Endothelial cell of umbilical vein (primary cell): ENCODE measurements around the gene IL15. TPM values are rescaled to one million over a fixed set of nuclear protein-coding genes. Genes with fewer than 3 reads are reported as not detected.

ENCODE experiments used
- BruUV-seq: library from RNA; stranded (reverse); fragments of 400-500 nt; replicated peaks from 2 replicates; lab custom pipeline; 2021; lab: Mats Ljungman, UMichigan
- CTCF ChIA-PET: fragments of 300-600, 350-600 bp; sonication (Branson Sonifier 250); formaldehyde crosslinking; loops from one replicate; lab custom pipeline; 2021; ENCODE audit warnings: antibody characterized with exemption, inconsistent platforms; lab: Charles Lee
- POLR2A ChIA-PET: fragments of 300-600, 350-600 bp; sonication (Branson Sonifier 250); formaldehyde crosslinking; loops from one replicate; lab custom pipeline; 2021; ENCODE audit warnings: antibody characterized with exemption, inconsistent platforms; lab: Charles Lee
- DNase-seq: peaks from one replicate; pipeline ENCODE4 v3.0.0-alpha.2; 2011; ENCODE audit warnings: low read depth, low spot score
- FAIRE-seq: peaks from 2 replicates; lab custom pipeline; 2011; peaks lifted over from hg19 to GRCh38; lab: Jason Lieb, UNC
- H2AFZ ChIP-seq: 2 replicates; pipeline ENCODE4 v1.6.0; 2012; ENCODE audit warnings: low read depth, low read length, control low read depth, inconsistent platforms
- H3K27ac ChIP-seq: 2 replicates; pipeline ENCODE4 v1.5.1; 2011; ENCODE audit warnings: low read depth, mild to moderate bottlenecking, control low read depth, low read length, moderate library complexity; ENCODE audit not compliant: insufficient read depth
- H3K27me3 ChIP-seq, 2 experiments: 2 replicates each; pipeline versions ENCODE4 v1.6.0 to v1.6.1; 2011; ENCODE audit warnings: low read length in 2 of 2, mixed read lengths in 1 of 2; ENCODE audit not compliant: control insufficient read depth in 2 of 2, insufficient read depth in 2 of 2
- H3K36me3 ChIP-seq, 2 experiments: 2 replicates in 1 of 2; 3 replicates in 1 of 2; pipeline ENCODE4 v1.5.1; 2011; ENCODE audit warnings: low read length in 2 of 2, mild to moderate bottlenecking in 1 of 2, moderate library complexity in 1 of 2; ENCODE audit not compliant: control insufficient read depth in 2 of 2, insufficient read depth in 2 of 2; ENCODE audit errors: extremely low read depth in 1 of 2
- H3K4me1 ChIP-seq: 3 replicates; pipeline ENCODE4 v1.5.1; 2011; ENCODE audit warnings: mild to moderate bottlenecking, low read length; ENCODE audit not compliant: control insufficient read depth, insufficient read depth; ENCODE audit errors: extremely low read depth
- H3K4me2 ChIP-seq: 2 replicates; pipeline ENCODE4 v1.6.1; 2011; ENCODE audit warnings: low read length, control low read depth, mixed read lengths; ENCODE audit not compliant: insufficient read depth
- H3K4me3 ChIP-seq, 3 experiments: fragments of 200-600 bp in 1 of 3; sonication (generic), shearing (Covaris generic) in 1 of 3; replicated peaks in 1 of 3; 2 replicates each; pipeline ENCODE4 v1.5.1; 2011 to 2016; ENCODE audit warnings: control low read depth in 3 of 3, low read length in 3 of 3, mild to moderate bottlenecking in 2 of 3, inconsistent platforms in 1 of 3, low read depth in 1 of 3, moderate library complexity in 1 of 3; ENCODE audit not compliant: insufficient read depth in 1 of 3
- H3K79me2 ChIP-seq: 2 replicates; pipeline ENCODE4 v1.6.0; 2012; ENCODE audit warnings: low read length, inconsistent platforms; ENCODE audit not compliant: control insufficient read depth, insufficient read depth
- H3K9ac ChIP-seq: replicated peaks from 2 replicates; pipeline ENCODE3; 2011; ENCODE audit warnings: low read length, control low read depth; ENCODE audit not compliant: insufficient read depth; ENCODE audit errors: extremely low read depth
- H3K9me1 ChIP-seq: replicated peaks from 3 replicates; pipeline ENCODE4 v1.6.0; 2011; ENCODE audit warnings: mild to moderate bottlenecking, low read length; ENCODE audit not compliant: control insufficient read depth, insufficient read depth; ENCODE audit errors: extremely low read depth
- H3K9me3 ChIP-seq: replicated peaks from 2 replicates; pipeline ENCODE4 v1.5.1; 2012; ENCODE audit warnings: low read length, inconsistent platforms; ENCODE audit not compliant: control insufficient read depth, insufficient read depth
- H4K20me1 ChIP-seq: replicated peaks from 2 replicates; pipeline ENCODE3; 2011; ENCODE audit warnings: mild to moderate bottlenecking, low read length; ENCODE audit not compliant: control insufficient read depth, insufficient read depth; ENCODE audit errors: extremely low read depth
- EZH2 ChIP-seq: IDR thresholded peaks from 2 replicates; pipeline ENCODE4 v1.6.1; 2012; ENCODE audit warnings: borderline replicate concordance, low read depth, mild to moderate bottlenecking, moderate library complexity, low read length, inconsistent platforms; ENCODE audit not compliant: severe bottlenecking
- FOS ChIP-seq: IDR thresholded peaks from 2 replicates; pipeline ENCODE4 v1.6.1; 2011; ENCODE audit warnings: mild to moderate bottlenecking, low read length, moderate library complexity, borderline replicate concordance; ENCODE audit not compliant: insufficient read depth
- GATA2 ChIP-seq: IDR thresholded peaks from 2 replicates; pipeline ENCODE4 v1.7.0; 2011; ENCODE audit warnings: low read depth, mild to moderate bottlenecking, moderate library complexity, mixed read lengths, low read length; ENCODE audit not compliant: insufficient read length, insufficient read depth
- JUN ChIP-seq: IDR thresholded peaks from 2 replicates; pipeline ENCODE4 v1.6.1; 2011; ENCODE audit warnings: borderline replicate concordance, low read depth; ENCODE audit not compliant: insufficient read length, insufficient read depth
- MAX ChIP-seq: IDR thresholded peaks from 2 replicates; pipeline ENCODE4 v1.6.1; 2011; ENCODE audit not compliant: insufficient read depth, insufficient read length
- MYC ChIP-seq: IDR thresholded peaks from one replicate; pipeline ENCODE4 v1.6.1; 2011; ENCODE audit warnings: mild to moderate bottlenecking, low read depth, low read length
- POLR2A ChIP-seq: IDR thresholded peaks from 2 replicates; pipeline ENCODE4 v1.6.1; 2012; ENCODE audit warnings: low read depth, mild to moderate bottlenecking, control low read depth, low read length
- POLR2AphosphoS5 ChIP-seq: IDR thresholded peaks from 2 replicates; pipeline ENCODE4 v1.6.1; 2012; ENCODE audit warnings: low read depth, mild to moderate bottlenecking, control low read depth, low read length, moderate library complexity; ENCODE audit not compliant: insufficient read depth
- dilution Hi-C: fragments of 300-500 bp; cut with MboI; formaldehyde crosslinking; loops from one replicate; pipeline ENCODE4 v1.15.0; 2019; ENCODE audit warnings: low sequenced_read_pairs; ENCODE audit not compliant: extremely low pct_ligation_motif_present
- intact Hi-C: fragments of 100-400 bp; cut with micrococcal nuclease; formaldehyde crosslinking; loops from one replicate; pipeline ENCODE4 v1.10.0; 2022
- polyA plus RNA-seq, 4 experiments: library from polyadenylated mRNA; depleted of rRNA in 3 of 4; stranded (reverse) in 3 of 4; unstranded in 1 of 4; fragments of >200 nt; gene quantifications; 2 replicates each; pipeline versions ENCODE4 v1.2.1 to v1.2.3, GENCODE V29; 2011 to 2012; ENCODE audit warnings: missing spikeins in 1 of 4
- total RNA-seq: library from RNA; stranded (reverse); gene quantifications from 2 replicates; pipeline ENCODE4 v1.2.3, GENCODE V29; 2021
- TF ChIP-seq, protein P1 (sequence below), 2 donors: IDR thresholded peaks; 1 replicate in 1 of 2; 2 replicates in 1 of 2; pipeline ENCODE4 v1.5.1; 2011; ENCODE audit warnings: low read length in 2 of 2, mild to moderate bottlenecking in 2 of 2, moderate library complexity in 2 of 2, control low read depth in 1 of 2, inconsistent platforms in 1 of 2, low read depth in 1 of 2; ENCODE audit not compliant: insufficient read depth in 1 of 2; ENCODE audit errors: extremely low read depth in 1 of 2

IL15 gene
- total and polyA plus RNA-seq, 2 donors (not counting 3 experiments of a cell fraction or from before 2014, with no cell fraction given) = 3.0 to 3.1 TPM

DNA sequence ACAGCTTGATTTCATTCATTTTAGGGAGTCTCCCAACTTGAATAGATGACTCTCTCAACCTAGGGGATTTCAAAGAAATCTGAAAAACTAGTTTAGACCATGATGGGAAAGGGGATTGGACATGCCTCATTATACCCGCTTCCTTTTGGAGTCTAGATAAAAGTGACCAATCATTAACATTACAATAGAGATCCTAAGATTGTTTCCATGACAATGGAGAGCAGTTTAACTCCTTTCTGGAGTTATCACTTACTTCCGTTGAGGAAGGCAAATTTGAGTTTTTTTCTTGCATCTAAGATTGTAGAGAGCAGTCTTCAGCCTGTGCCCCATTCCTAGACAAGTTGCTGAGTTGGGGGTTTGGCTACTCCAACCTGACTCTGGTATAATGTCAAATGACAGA, 11.4 kb upstream of the IL15 start:
- H3K9me1 ChIP-seq = no peaks in the 10 kb centered on the region
- no peak for FAIRE-seq
- ChIA-PET POLR2A (no interaction called here), CTCF (no interaction called here)
- no peak overlapping the region for H2AFZ ChIP-seq
- H3K27me3 ChIP-seq = no peaks in the 10 kb centered on the region
- no peak overlapping the region for H3K4me3 ChIP-seq
- no peaks in the 10 kb centered on the region for H3K79me2 ChIP-seq
- H3K4me1 ChIP-seq = no peaks in the 10 kb centered on the region
- no peak overlapping the region for H3K9ac ChIP-seq
- no peak overlapping the region for H3K4me2 ChIP-seq
- no peak overlapping the region for H3K27ac ChIP-seq
- intact Hi-C loops (no loop called here), dilution Hi-C loops (no loop called here)
- no peaks in the 10 kb centered on the region for H4K20me1 ChIP-seq
- BruUV-seq = no TSS peak
- DNase-seq = no peak
- no peaks in the 10 kb centered on the region for H3K36me3 ChIP-seq
- no peaks in the 10 kb centered on the region for H3K9me3 ChIP-seq
- TF ChIP-seq GATA2 = no peak
- TF ChIP-seq MYC = no peak
- TF ChIP-seq JUN = no peak
- TF ChIP-seq POLR2AphosphoS5 = no peak
- no peak for TF ChIP-seq MAX
- TF ChIP-seq FOS = no peak
- TF ChIP-seq POLR2A = no peak
- TF ChIP-seq EZH2 = no peak
- TF ChIP-seq, protein P1, sequence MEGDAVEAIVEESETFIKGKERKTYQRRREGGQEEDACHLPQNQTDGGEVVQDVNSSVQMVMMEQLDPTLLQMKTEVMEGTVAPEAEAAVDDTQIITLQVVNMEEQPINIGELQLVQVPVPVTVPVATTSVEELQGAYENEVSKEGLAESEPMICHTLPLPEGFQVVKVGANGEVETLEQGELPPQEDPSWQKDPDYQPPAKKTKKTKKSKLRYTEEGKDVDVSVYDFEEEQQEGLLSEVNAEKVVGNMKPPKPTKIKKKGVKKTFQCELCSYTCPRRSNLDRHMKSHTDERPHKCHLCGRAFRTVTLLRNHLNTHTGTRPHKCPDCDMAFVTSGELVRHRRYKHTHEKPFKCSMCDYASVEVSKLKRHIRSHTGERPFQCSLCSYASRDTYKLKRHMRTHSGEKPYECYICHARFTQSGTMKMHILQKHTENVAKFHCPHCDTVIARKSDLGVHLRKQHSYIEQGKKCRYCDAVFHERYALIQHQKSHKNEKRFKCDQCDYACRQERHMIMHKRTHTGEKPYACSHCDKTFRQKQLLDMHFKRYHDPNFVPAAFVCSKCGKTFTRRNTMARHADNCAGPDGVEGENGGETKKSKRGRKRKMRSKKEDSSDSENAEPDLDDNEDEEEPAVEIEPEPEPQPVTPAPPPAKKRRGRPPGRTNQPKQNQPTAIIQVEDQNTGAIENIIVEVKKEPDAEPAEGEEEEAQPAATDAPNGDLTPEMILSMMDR (IDR thresholded peaks at IDR 0.05; ENCODE audit: extremely low read depth in 1 of 2, insufficient read depth in 1 of 2, low read depth in 1 of 2, low read length in 2 of 2) = no peak
